ENCODE measurements around the gene KCNQ5.

Gene KCNQ5

DNA sequence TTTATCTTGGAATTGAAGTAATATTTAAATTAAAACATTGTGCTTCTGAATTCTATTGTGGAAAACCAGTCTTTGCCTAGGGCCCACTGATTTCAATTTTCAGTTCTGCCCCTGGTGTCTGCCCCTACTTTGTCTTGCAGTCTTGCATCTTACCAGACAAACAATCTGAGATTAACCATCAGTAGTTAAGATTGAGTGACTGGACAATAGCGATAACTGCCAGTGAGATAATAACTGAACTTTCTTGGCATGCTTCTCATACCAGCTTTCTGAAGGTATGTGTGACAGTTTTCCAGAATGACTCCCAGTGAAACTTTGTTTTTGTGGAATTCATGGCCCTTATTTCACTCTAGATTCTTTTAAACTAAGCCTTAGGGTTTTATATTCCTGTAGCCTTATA lies 53.5 kb downstream of the KCNQ5 start:
- peaks cover 0 to 13% (median 0%) of the 10 kb centered on the region in 11 experiments; a peak in 6 of 22 replicates for H3K9me3 ChIP-seq (replicated peaks in 1 of 11)
- no peak for TF ChIP-seq Cebpa-rat (IDR thresholded peaks at IDR 0.05)

DNA sequence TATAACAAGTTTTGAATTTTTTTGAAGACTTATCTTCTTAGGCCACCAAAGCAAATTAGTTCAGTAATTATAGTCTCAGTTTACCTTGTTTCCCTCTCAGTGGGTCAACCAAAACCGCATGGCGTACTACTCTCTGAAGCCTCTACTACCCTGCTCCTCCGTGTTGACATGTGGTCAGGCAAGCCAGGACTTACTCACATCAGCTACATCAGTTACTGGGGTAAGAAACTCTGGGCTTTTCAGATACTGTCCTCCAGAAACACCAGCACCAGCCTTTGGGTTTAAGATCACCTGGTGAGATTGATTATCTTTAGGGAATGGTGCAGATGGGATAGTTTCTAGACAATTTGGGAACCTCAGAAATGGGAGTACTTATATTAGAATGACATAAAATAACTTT lies 55.1 kb downstream of the KCNQ5 start:
- H3K4me1 ChIP-seq: peaks cover 0 to 23% (median 4%) of the 10 kb centered on the region in 10 experiments; a peak in 9 of 20 replicates
- no peak for TF ChIP-seq Cebpa-rat (IDR thresholded peaks at IDR 0.05)

More for the DNA sequence above, 53.5 kb downstream of the KCNQ5 start:
- Histone ChIP-seq H3K27me3 (no peaks in the 10 kb centered on the region), H3K4me2 (no peak overlapping the region; a peak in 1 of 22 replicates), H3K4me3 (no peak overlapping the region), H4K20me1 (peaks cover 0 to 57% (median 13%) of the 10 kb centered on the region in 11 experiments; a peak in 8 of 22 replicates), H3K9ac (no peak overlapping the region), H3K4me1 (peaks cover 0 to 23% (median 4%) of the 10 kb centered on the region in 10 experiments; a peak in 9 of 20 replicates), H3K36me3 (peaks cover 0 to 50% (median 25%) of the 10 kb centered on the region in 11 experiments; a peak in 19 of 22 replicates), H3K27ac (no peak overlapping the region)

DNA sequence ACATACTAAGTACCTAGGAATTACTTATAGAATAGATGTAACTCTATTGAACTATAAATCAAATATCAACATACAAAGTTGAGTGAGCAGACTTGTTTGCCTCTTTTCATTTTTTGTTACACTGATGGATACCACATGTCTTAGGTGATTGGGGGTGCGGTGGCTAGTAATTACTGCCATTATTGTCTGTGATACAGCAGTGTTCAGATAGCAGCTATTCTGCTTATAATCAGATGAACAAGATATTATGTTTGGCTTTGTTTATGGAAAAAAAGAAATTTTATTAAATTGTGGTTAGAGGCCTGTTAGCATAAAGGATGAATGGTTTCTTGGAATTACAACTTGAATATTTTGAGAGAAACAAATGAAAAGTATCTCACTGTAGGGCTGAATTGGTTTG lies 55.9 kb downstream of the KCNQ5 start:
- Histone ChIP-seq H3K9ac (no peak overlapping the region), H3K4me1 (peaks cover 0 to 17% (median 4%) of the 10 kb centered on the region in 10 experiments; a peak in 9 of 20 replicates), H3K36me3 (peaks cover 0 to 67% (median 34%) of the 10 kb centered on the region in 11 experiments; a peak in 19 of 22 replicates), H3K27me3 (no peaks in the 10 kb centered on the region), H3K4me2 (no peak overlapping the region), H3K27ac (no peak overlapping the region), H4K20me1 (peaks cover 0 to 67% (median 13%) of the 10 kb centered on the region in 11 experiments; a peak in 8 of 22 replicates), H3K9me3 (replicated peaks in 1 of 11) (peaks cover 0 to 13% (median 0%) of the 10 kb centered on the region in 11 experiments; a peak in 6 of 22 replicates), H3K4me3 (no peak overlapping the region)
- TF ChIP-seq Cebpa-rat (IDR thresholded peaks at IDR 0.05): no peak

More for the DNA sequence above, 55.1 kb downstream of the KCNQ5 start:
- Histone ChIP-seq H3K9ac (no peak overlapping the region), H3K27ac (no peak overlapping the region), H3K9me3 (replicated peaks in 1 of 11) (peaks cover 0 to 13% (median 0%) of the 10 kb centered on the region in 11 experiments; a peak in 6 of 22 replicates), H3K36me3 (peaks cover 0 to 60% (median 32%) of the 10 kb centered on the region in 11 experiments; a peak in 19 of 22 replicates), H3K27me3 (no peaks in the 10 kb centered on the region), H4K20me1 (peaks cover 0 to 64% (median 13%) of the 10 kb centered on the region in 11 experiments; a peak in 8 of 22 replicates), H3K4me3 (no peak overlapping the region), H3K4me2 (no peak overlapping the region)

DNA sequence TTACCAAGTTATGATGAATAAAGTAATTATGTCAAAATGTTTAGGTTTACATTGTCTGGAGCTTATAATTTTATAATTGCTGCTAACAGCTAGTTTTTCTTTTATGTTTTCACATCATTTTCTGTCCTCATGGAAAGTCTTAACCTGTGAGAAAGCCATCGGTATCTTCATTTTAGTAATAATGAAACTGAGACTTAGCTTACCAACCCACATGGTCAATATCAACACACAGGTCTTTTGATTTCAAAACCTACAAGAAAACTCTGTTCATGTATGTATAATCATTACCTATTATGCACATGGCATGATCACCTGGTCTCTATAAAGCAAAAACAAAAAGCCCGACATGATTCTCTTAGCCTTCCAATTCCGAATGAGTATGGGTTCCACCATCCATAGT lies 61.9 kb downstream of the KCNQ5 start:
- peaks cover 0 to 47% (median 0%) of the 10 kb centered on the region in 11 experiments; a peak in 4 of 22 replicates for H4K20me1 ChIP-seq
- H3K27ac ChIP-seq: no peak overlapping the region
- H3K4me1 ChIP-seq: peaks cover 0 to 2% (median 0%) of the 10 kb centered on the region in 10 experiments; a peak in 4 of 20 replicates
- H3K4me2 ChIP-seq: no peak overlapping the region
- peaks cover 0 to 80% (median 40%) of the 10 kb centered on the region in 11 experiments; a peak in 19 of 22 replicates for H3K36me3 ChIP-seq
- no peak overlapping the region for H3K4me3 ChIP-seq
- no peak overlapping the region for H3K9ac ChIP-seq
- no peaks in the 10 kb centered on the region for H3K27me3 ChIP-seq
- peaks cover 0 to 14% (median 0%) of the 10 kb centered on the region in 11 experiments; a peak in 4 of 22 replicates for H3K9me3 ChIP-seq (replicated peaks in 1 of 11)
- TF ChIP-seq Cebpa-rat (IDR thresholded peaks at IDR 0.05): no peak

- H3K4me3 ChIP-seq: no peak overlapping the region
- peaks cover 0 to 13% (median 5%) of the 10 kb centered on the region in 10 experiments; a peak in 9 of 20 replicates for H3K4me1 ChIP-seq
- H4K20me1 ChIP-seq: peaks cover 0 to 12% (median 5%) of the 10 kb centered on the region in 11 experiments; a peak in 4 of 22 replicates
- no peak overlapping the region for H3K9ac ChIP-seq
- H3K4me2 ChIP-seq: peak overlapping the region in 5 of 11 experiments; percentile 5 to 46 (median 23); a peak in 5 of 22 replicates
- TF ChIP-seq Cebpa-rat (IDR thresholded peaks at IDR 0.05): no peak
- peaks cover 0 to 15% (median 0%) of the 10 kb centered on the region in 11 experiments; a peak in 5 of 22 replicates for H3K9me3 ChIP-seq (replicated peaks in 1 of 11)
- H3K27ac ChIP-seq: no peak overlapping the region
- peaks cover 0 to 46% (median 24%) of the 10 kb centered on the region in 11 experiments; a peak in 18 of 22 replicates for H3K36me3 ChIP-seq
- no peaks in the 10 kb centered on the region for H3K27me3 ChIP-seq
Observed at GRCh38 chr6:72689107-72689954, 67.5 kb downstream of the KCNQ5 start.

GRCh38 chr6:72691249-72691648 lies 69.4 kb downstream of the KCNQ5 start:
- Histone ChIP-seq H3K4me1 (peaks cover 0 to 13% (median 5%) of the 10 kb centered on the region in 10 experiments; a peak in 9 of 20 replicates), H3K4me2 (no peak overlapping the region), H3K27ac (no peak overlapping the region), H4K20me1 (peaks cover 0 to 8% (median 0%) of the 10 kb centered on the region in 11 experiments; a peak in 2 of 22 replicates), H3K36me3 (peaks cover 0 to 59% (median 30%) of the 10 kb centered on the region in 11 experiments; a peak in 19 of 22 replicates), H3K4me3 (no peak overlapping the region), H3K9ac (no peak overlapping the region), H3K27me3 (no peaks in the 10 kb centered on the region), H3K9me3 (replicated peaks in 1 of 11) (peaks cover 0 to 22% (median 9%) of the 10 kb centered on the region in 11 experiments; a peak in 12 of 22 replicates)
- no peak for TF ChIP-seq Cebpa-rat (IDR thresholded peaks at IDR 0.05)

DNA sequence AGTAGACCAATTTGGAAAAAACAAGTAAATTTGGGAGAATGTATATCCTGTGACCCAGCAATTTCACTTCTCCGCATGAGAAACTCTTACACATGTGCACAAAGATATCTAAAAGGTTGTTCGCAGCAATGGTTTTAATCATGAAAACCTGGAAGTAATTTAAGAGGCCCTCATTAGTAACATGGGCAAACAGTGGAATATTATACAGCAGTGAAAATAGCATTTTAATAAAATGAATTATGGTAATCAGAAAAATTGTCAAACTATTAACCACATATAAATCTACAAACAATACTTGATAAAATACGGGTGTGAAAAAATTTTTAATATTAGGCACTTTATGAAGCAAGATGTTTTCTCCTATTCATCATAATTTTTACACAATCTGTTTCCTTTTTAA lies 74.2 kb downstream of the KCNQ5 start:
- H3K36me3 ChIP-seq: peaks cover 0 to 51% (median 20%) of the 10 kb centered on the region in 11 experiments; a peak in 15 of 22 replicates
- no peak overlapping the region for H3K27ac ChIP-seq
- H3K9ac ChIP-seq: no peak overlapping the region
- H3K4me1 ChIP-seq: no peaks in the 10 kb centered on the region
- H3K4me2 ChIP-seq: no peak overlapping the region
- H3K27me3 ChIP-seq: no peaks in the 10 kb centered on the region
- peaks cover 0 to 18% (median 7%) of the 10 kb centered on the region in 11 experiments; a peak in 11 of 22 replicates for H3K9me3 ChIP-seq (replicated peaks in 1 of 11)
- H4K20me1 ChIP-seq: peaks cover 0 to 11% (median 0%) of the 10 kb centered on the region in 11 experiments; a peak in 4 of 22 replicates
- TF ChIP-seq Cebpa-rat (IDR thresholded peaks at IDR 0.05): no peak
- H3K4me3 ChIP-seq: no peak overlapping the region

DNA sequence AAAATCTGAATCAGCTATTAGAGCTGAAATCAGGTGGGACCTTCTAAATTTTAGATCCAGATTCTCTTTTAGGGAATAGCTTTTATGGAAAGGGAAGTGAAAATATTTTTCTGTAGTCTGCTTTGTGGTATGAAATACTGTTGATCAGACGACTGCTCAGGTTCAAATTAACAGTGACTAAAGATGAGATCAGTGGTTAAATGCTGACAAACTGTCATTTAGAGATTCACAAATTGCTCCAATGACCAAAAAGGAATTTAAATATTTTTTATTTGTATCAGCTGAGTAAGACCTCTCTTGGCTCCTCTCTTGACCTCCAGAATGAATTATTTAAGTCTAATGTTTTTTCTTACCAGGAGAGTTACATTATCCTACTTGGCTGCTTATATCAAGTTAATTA lies 77.3 kb downstream of the KCNQ5 start:
- H4K20me1 ChIP-seq: peaks cover 0 to 19% (median 6%) of the 10 kb centered on the region in 11 experiments; a peak in 8 of 22 replicates
- H3K36me3 ChIP-seq: peaks cover 0 to 41% (median 20%) of the 10 kb centered on the region in 11 experiments; a peak in 13 of 22 replicates
- H3K9me3 ChIP-seq (replicated peaks in 1 of 11): peaks cover 0 to 18% (median 7%) of the 10 kb centered on the region in 11 experiments; a peak in 11 of 22 replicates
- H3K27ac ChIP-seq: no peak overlapping the region
- H3K4me3 ChIP-seq: no peak overlapping the region
- H3K9ac ChIP-seq: no peak overlapping the region
- no peak overlapping the region for H3K4me2 ChIP-seq
- no peaks in the 10 kb centered on the region for H3K27me3 ChIP-seq
- H3K4me1 ChIP-seq: no peaks in the 10 kb centered on the region
- TF ChIP-seq Cebpa-rat (IDR thresholded peaks at IDR 0.05): no peak
